ENCODE measurements around the gene TEFM.
A peak's percentile ranks its signal among the peaks of the same experiment; 100 is the strongest.
"Not testable (repeated sequence)": the region's sequence is repeated elsewhere in the genome, so short reads cannot be mapped to it uniquely, and the experiment has no call there.

The TEFM gene

DNA sequence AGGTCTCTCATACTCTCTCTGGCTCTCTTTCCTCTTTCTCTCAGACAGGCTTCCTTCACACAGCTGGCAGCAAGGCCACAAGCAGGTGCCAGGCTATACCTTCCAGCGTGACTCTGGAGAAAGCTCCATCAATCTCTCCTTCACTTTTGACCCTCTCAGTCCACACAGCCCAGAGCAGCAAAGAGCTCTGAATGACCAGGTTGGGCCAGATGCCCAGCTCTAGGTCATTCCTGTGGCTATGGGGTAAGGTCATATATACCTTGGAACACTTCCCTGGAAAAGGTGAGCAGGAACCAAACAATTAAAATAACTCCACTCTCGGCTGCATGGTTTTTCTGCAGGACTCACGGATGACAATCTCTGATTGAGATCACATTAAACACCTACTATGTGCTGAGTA lies 24.5 kb upstream of the TEFM start:
- Histone ChIP-seq H3K9ac (ENCODE audit: low read length) (no peak overlapping the region), H3K4me3 (ENCODE audit: low read length) (no peak overlapping the region), H3K9me3 (ENCODE audit: control insufficient read depth, low read length) (no peaks in the 10 kb centered on the region), H3K36me3 (ENCODE audit: control insufficient read depth, insufficient read depth, low read length) (no peaks in the 10 kb centered on the region), H3K27me3 (ENCODE audit: control insufficient read depth, insufficient read depth, low read length) (peaks cover 3% of the 10 kb centered on the region), H3K4me1 (ENCODE audit: control insufficient read depth, insufficient read depth, low read length) (no peaks in the 10 kb centered on the region)

DNA sequence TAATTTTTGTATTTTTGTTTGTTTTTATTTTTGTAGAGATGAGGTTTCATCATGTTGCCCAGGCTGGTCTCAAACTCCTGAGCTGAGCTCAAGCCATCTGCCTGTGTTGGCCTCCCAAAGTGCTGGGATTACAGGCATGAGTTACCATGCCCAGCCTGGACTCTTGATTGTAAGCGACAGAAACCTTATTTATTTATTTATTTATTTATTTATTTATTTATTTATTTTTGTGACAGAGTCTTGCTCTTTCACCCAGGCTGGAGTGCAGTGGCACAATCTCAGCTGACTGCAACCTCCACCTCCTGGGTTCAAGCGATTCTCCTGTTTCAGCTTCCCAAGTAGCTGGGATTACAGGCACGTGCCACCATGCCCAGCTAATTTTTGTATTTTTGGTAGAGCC lies 23.8 kb upstream of the TEFM start:
- H3K4me3 ChIP-seq (ENCODE audit: low read length); H3K27me3 ChIP-seq (ENCODE audit: control insufficient read depth, insufficient read depth, low read length); H3K36me3 ChIP-seq (ENCODE audit: control insufficient read depth, insufficient read depth, low read length); H3K4me1 ChIP-seq (ENCODE audit: control insufficient read depth, insufficient read depth, low read length); H3K9me3 ChIP-seq (ENCODE audit: control insufficient read depth, low read length); H3K9ac ChIP-seq (ENCODE audit: low read length): not testable (repeated sequence)

DNA sequence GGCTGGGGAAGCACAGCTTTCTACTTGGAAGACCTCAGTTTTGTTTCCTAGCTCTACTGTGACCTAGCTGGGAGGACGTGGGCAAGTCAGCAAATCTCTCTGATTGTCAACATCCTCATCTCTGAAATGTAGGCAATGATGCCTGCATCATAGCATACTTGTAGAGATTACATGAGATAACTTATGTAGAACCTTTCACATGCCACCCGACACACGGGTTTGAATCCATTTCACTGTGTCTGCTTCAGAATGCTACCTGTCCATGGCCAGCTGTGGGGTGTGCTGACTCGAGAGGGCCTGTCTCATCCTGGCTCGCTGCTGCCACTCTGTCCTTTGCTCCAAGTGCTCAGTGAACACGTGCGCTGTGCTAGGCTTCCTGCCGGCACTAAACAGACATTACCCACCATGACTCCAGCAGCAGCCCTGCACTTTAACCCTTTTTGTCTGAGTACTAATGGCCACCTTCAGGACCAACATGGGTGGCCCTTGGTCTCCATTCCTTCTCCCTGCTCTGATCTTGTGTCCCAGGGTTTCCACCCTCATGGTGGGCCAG lies 23.1 kb upstream of the TEFM start:
- Histone ChIP-seq H3K36me3 (ENCODE audit: control insufficient read depth, insufficient read depth, low read length) (no peaks in the 10 kb centered on the region), H3K4me1 (ENCODE audit: control insufficient read depth, insufficient read depth, low read length) (no peaks in the 10 kb centered on the region), H3K4me3 (ENCODE audit: low read length) (no peak overlapping the region), H3K9me3 (ENCODE audit: control insufficient read depth, low read length) (no peaks in the 10 kb centered on the region), H3K9ac (ENCODE audit: low read length) (no peak overlapping the region), H3K27me3 (ENCODE audit: control insufficient read depth, insufficient read depth, low read length) (peaks cover 5% of the 10 kb centered on the region)

DNA sequence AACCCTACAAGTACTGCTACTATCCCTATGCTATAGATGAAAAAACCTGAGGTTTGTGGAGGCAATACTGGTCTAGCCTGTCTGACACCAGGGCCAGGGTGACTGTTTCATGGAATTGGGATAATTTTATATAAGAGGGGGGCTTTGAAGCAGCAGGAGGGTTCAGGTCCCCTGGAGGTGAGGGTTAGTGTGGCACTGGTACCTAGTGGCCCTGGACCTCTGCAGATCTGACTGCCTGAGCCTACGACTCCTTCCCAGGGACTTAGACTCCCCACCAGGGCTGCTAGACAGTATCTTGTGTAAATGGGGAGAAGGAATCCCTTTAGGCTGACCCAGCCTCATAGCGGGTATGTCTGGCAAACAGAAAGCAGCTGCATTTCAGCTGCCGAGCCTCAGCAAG lies 22.5 kb upstream of the TEFM start:
- Histone ChIP-seq H3K27me3 (ENCODE audit: control insufficient read depth, insufficient read depth, low read length) (peaks cover 10% of the 10 kb centered on the region), H3K9ac (ENCODE audit: low read length) (no peak overlapping the region), H3K4me3 (ENCODE audit: low read length) (no peak overlapping the region), H3K36me3 (ENCODE audit: control insufficient read depth, insufficient read depth, low read length) (no peaks in the 10 kb centered on the region), H3K9me3 (ENCODE audit: control insufficient read depth, low read length) (no peaks in the 10 kb centered on the region), H3K4me1 (ENCODE audit: control insufficient read depth, insufficient read depth, low read length) (no peaks in the 10 kb centered on the region)

DNA sequence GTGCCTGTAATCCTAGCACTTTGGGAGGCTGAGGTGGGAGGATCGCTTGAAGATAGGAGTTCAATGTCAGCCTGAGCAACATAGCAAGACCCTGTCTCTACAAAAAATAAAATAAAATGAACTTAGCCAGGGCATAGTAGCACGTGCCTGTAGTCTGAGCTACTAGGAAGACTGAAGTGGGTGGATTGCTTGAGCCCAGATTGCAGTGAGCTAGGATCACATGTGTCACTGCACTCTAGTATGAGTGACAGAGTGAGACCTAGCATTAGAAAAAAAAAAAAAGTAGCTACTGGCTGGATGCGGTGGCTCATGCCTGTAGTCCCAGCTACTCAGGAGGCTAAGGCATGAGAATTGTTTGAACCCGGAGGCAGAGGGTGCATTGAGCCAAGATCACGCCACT lies 21.7 kb upstream of the TEFM start:
- no peak overlapping the region for H3K9ac ChIP-seq (ENCODE audit: low read length)
- peaks cover 18% of the 10 kb centered on the region for H3K27me3 ChIP-seq (ENCODE audit: control insufficient read depth, insufficient read depth, low read length)
- H3K4me1 ChIP-seq (ENCODE audit: control insufficient read depth, insufficient read depth, low read length) = peaks cover 2% of the 10 kb centered on the region
- H3K36me3 ChIP-seq (ENCODE audit: control insufficient read depth, insufficient read depth, low read length) = no peaks in the 10 kb centered on the region
- H3K4me3 ChIP-seq (ENCODE audit: low read length) = no peak overlapping the region
- H3K9me3 ChIP-seq (ENCODE audit: control insufficient read depth, low read length) = no peaks in the 10 kb centered on the region

DNA sequence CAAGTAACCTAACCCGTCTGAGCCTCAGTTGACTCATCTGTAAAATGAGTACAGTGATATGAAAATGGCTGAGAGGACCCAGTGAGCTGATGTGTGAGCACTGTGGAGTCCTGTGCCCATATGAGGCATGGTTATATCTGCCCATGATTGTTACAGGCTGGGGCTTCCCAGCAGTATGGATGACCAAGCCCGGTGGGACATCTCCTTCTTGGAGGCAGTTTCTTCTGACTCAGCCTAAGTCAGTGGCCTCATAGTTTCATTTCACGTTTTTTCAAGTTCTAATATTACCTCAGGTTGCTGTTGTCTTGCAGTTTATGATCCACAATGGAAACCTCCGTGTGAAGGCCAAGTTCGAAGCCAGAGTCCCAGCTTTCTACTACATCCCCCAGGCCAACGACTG lies 20.5 kb upstream of the TEFM start:
- Histone ChIP-seq H3K27me3 (ENCODE audit: control insufficient read depth, insufficient read depth, low read length) (peaks cover 30% of the 10 kb centered on the region), H3K36me3 (ENCODE audit: control insufficient read depth, insufficient read depth, low read length) (no peaks in the 10 kb centered on the region), H3K9me3 (ENCODE audit: control insufficient read depth, low read length) (no peaks in the 10 kb centered on the region), H3K9ac (ENCODE audit: low read length) (no peak overlapping the region), H3K4me3 (ENCODE audit: low read length) (no peak overlapping the region), H3K4me1 (ENCODE audit: control insufficient read depth, insufficient read depth, low read length) (peaks cover 8% of the 10 kb centered on the region)

DNA sequence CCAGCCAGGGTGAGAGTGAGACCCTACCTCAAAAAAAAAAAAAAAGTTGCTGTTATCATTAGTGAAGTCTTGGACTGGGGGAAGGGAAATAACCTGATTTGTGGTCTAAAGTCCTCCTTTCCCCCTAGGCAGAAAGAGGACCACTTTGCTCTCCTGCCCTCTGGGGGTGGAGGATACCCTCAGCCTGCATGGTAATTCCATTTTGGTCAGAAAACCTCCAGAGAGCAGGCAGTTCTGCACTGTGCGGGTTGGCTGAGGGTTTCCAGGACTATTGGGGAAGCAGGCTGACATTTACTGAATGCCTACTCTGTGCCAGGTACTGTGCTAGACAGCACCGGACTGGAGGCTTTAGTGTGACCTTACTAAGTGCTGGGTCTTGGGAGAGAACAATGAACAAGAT lies 18.3 kb upstream of the TEFM start:
- H3K4me3 ChIP-seq (ENCODE audit: low read length) = no peak overlapping the region
- H3K9ac ChIP-seq (ENCODE audit: low read length) = no peak overlapping the region
- no peaks in the 10 kb centered on the region for H3K36me3 ChIP-seq (ENCODE audit: control insufficient read depth, insufficient read depth, low read length)
- peaks cover 41% of the 10 kb centered on the region for H3K27me3 ChIP-seq (ENCODE audit: control insufficient read depth, insufficient read depth, low read length)
- H3K9me3 ChIP-seq (ENCODE audit: control insufficient read depth, low read length) = no peaks in the 10 kb centered on the region
- H3K4me1 ChIP-seq (ENCODE audit: control insufficient read depth, insufficient read depth, low read length) = peaks cover 8% of the 10 kb centered on the region

DNA sequence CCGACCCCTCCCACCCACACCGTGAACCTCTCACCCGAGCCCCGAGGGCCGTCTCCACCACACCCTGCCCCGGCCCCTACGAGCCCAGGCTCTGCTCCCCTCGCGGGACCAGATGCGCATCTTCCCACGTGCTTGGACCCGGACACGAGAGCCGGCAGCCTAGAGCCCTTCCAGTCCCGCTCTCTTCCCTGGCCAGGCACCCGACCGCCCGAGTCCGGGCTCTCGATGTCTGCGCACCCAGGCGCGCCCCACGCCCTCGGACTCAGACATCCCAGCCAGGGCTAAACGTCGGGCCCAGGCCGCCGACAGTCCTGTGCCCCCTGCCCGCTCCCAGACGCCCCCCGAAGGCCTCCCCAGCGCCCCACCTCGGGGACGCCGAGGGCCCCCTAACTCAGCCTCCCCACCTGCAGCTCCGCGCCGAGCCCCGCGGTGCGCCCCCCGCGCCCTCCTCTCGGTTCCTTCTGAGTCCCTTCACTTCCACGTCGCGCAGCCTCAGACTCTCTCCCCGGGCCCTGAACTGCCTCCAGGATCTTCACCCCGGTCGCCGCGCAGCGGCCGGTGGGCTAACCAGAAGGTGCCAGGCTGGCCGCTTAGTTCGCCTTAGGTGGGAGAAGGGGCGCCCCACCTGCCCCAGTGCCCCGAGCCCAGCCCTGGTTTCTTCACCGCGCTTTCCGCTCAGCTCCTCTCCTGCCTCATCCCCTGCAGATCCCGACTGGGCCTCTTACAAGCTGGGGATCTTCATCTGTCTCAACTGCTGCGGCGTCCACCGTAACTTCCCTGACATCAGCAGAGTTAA lies 16.4 kb upstream of the TEFM start:
- peak overlapping the region; percentile 53 for H3K9ac ChIP-seq (ENCODE audit: low read length)

DNA sequence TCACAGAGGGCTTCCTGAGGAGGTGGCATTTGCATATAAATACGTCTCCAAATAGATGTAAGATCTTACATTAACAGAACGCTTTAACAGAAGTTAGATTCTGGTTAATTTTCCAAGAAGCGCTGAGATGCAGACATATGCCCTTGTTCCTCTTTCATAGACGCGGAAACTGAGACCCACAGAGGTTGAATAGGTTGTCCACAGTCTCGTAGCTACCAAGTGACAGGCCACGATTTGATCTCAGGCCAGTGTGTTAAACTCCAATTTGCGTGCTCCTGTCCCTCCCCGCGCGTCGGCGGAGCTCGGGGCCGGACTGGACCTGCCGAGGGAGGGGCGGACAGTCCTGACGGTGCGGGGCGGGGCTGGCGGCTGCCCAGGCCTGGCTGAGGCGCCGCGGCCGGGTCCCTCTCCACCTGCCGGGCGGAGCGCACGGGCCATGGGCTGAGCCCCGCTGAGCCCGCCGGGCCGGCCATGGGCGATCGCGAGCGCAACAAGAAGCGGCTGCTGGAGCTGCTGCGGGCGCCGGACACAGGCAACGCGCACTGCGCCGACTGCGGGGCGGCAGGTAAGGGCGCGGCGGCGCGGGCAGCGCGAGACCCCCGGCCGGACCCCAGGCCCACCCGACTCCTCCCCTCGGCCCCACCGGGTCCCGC lies 15.6 kb upstream of the TEFM start, which contains the start of gene ADAP2:
ADAP2 (plus strand) TSS at position 402 of the 653 bp plus-strand sequence; CDS start at position 472, 70 bp downstream.
- no peaks in the 10 kb centered on the region for H3K9me3 ChIP-seq (ENCODE audit: control insufficient read depth, low read length)
- H3K4me1 ChIP-seq (ENCODE audit: control insufficient read depth, insufficient read depth, low read length) = peaks cover 8% of the 10 kb centered on the region
- H3K9ac ChIP-seq (ENCODE audit: low read length) = peak within 1 kb of the TSS; percentile 53
- peaks cover 41% of the 10 kb centered on the region for H3K27me3 ChIP-seq (ENCODE audit: control insufficient read depth, insufficient read depth, low read length)
- H3K36me3 ChIP-seq (ENCODE audit: control insufficient read depth, insufficient read depth, low read length) = no peaks in the 10 kb centered on the region
- peak within 1 kb of the TSS; percentile 15 for H3K4me3 ChIP-seq (ENCODE audit: low read length)

More for the DNA sequence above, 16.4 kb upstream of the TEFM start:
- Histone ChIP-seq H3K4me1 (ENCODE audit: control insufficient read depth, insufficient read depth, low read length) (peaks cover 8% of the 10 kb centered on the region), H3K9me3 (ENCODE audit: control insufficient read depth, low read length) (no peaks in the 10 kb centered on the region), H3K27me3 (ENCODE audit: control insufficient read depth, insufficient read depth, low read length) (peaks cover 41% of the 10 kb centered on the region), H3K36me3 (ENCODE audit: control insufficient read depth, insufficient read depth, low read length) (no peaks in the 10 kb centered on the region), H3K4me3 (ENCODE audit: low read length) (no peak overlapping the region)

DNA sequence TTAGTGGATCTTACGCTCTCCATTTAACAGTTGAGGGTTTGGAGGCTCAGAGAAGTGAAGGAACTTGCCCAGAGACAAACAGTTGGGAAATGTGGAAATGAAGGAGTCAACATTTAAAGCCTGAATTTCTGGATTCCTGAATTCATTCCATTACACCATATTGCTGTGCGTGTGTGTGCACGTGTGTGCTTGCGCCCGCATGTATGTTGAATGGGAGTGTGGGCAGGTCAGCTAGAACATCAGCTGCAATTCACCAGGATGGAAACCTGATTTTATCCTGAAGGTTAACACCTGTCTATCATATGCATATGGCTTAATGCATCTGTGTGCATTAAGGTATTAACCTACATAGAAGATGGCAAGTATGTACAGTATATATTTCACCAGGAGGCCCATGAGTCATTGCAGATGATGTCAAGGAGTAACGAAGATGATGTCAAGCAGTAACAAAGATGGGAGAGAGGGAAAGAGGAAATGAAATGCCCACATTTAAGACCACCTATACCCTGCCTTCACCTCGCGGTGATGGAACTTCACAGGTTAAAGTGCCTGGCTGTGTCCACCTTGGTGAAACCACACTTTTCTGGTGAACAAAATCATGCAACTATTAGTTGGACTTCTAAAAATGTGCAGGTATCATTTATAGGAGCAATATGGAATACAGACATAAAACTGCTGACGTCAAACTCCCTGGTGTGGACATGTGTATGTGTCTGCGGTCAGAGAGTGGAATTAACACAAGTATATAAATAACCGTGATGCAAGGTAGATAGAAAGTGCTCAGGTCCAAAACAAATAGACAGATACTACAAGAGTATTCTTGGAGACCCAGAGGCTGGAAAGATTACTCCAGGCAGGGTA lies 14.9 kb upstream of the TEFM start:
- Histone ChIP-seq H3K27me3 (ENCODE audit: control insufficient read depth, insufficient read depth, low read length) (peaks cover 41% of the 10 kb centered on the region), H3K36me3 (ENCODE audit: control insufficient read depth, insufficient read depth, low read length) (no peaks in the 10 kb centered on the region), H3K4me3 (ENCODE audit: low read length) (peak overlapping the region; percentile 15), H3K9ac (ENCODE audit: low read length) (no peak overlapping the region), H3K9me3 (ENCODE audit: control insufficient read depth, low read length) (no peaks in the 10 kb centered on the region), H3K4me1 (ENCODE audit: control insufficient read depth, insufficient read depth, low read length) (peaks cover 8% of the 10 kb centered on the region)

DNA sequence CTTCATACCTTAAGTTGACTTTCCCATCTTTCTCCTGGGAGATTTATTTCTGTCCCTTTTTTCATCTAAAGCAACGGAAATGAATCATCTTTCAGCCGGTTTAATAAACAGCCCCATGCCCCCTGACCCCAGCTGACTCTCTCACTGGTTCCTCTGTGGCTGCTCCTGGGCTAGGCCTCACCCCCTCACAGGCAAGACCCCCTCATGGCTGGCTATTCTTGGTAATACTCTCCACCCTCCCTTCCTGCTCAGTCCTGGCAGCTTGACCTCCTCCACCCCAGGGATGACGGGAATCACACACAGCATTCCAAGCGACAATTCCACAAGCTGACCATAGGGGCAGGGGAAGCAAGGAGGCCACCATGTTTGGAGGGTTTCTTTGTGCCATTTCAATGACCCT lies 14.2 kb upstream of the TEFM start:
- Histone ChIP-seq H3K27me3 (ENCODE audit: control insufficient read depth, insufficient read depth, low read length) (peaks cover 41% of the 10 kb centered on the region), H3K9ac (ENCODE audit: low read length) (no peak overlapping the region), H3K4me3 (ENCODE audit: low read length) (no peak overlapping the region), H3K36me3 (ENCODE audit: control insufficient read depth, insufficient read depth, low read length) (no peaks in the 10 kb centered on the region), H3K9me3 (ENCODE audit: control insufficient read depth, low read length) (no peaks in the 10 kb centered on the region), H3K4me1 (ENCODE audit: control insufficient read depth, insufficient read depth, low read length) (peaks cover 8% of the 10 kb centered on the region)

Measured in mucosa of stomach (tissue), 1 donor.